Astrocyte of the cerebellum (primary cell): ENCODE measurements around the gene UBE2E3.

Experiments used
- DNase-seq: peaks from one replicate; pipeline ENCODE4 v3.0.0-alpha.2; 2011; ENCODE audit warnings: low read depth
- H3K4me3 ChIP-seq: 2 replicates; pipeline ENCODE4 v1.5.1; 2011; ENCODE audit warnings: mild to moderate bottlenecking, low read depth, low read length, moderate library complexity
- CTCF ChIP-seq: IDR thresholded peaks from 2 replicates; pipeline ENCODE4 v1.5.1; 2012; ENCODE audit warnings: low read length, low read depth, moderate library complexity, mild to moderate bottlenecking; ENCODE audit errors: missing control alignments
- in situ Hi-C: cut with HindIII; loops from 2 replicates; pipeline ENCODE4 v1.10.0; 2017; ENCODE audit warnings: low sequenced_read_pairs

Gene UBE2E3

GRCh38 chr2:181052523-181052891 lies 72.1 kb downstream of the UBE2E3 start:
- TF ChIP-seq CTCF: no peak

GRCh38 chr2:181054256-181054655 lies 73.9 kb downstream of the UBE2E3 start:
- TF ChIP-seq CTCF: no peak

More at GRCh38 chr2:181052523-181052891, 72.1 kb downstream of the UBE2E3 start:
- no peak for DNase-seq
- in situ Hi-C loops: no loop called here
- no peak overlapping the region for H3K4me3 ChIP-seq

GRCh38 chr2:181054843-181055242 lies 74.4 kb downstream of the UBE2E3 start:
- DNase-seq: no peak
- H3K4me3 ChIP-seq: no peak overlapping the region
- TF ChIP-seq CTCF: no peak
- in situ Hi-C loops: no loop called here

More at GRCh38 chr2:181054256-181054655, 73.9 kb downstream of the UBE2E3 start:
- in situ Hi-C loops: no loop called here
- no peak for DNase-seq
- no peak overlapping the region for H3K4me3 ChIP-seq

- no peak for DNase-seq
- peak; percentile 29 for TF ChIP-seq CTCF
- in situ Hi-C loops: no loop called here
- no peak overlapping the region for H3K4me3 ChIP-seq
These were observed 78.2 kb downstream of the UBE2E3 start for GRCh38 chr2:181058378-181059269.

GRCh38 chr2:181063696-181064095 lies 83.3 kb downstream of the UBE2E3 start:
- DNase-seq: no peak
- no peak overlapping the region for H3K4me3 ChIP-seq
- no peak for TF ChIP-seq CTCF
- in situ Hi-C loops: no loop called here

- no peak for DNase-seq
- no peak for TF ChIP-seq CTCF
- in situ Hi-C loops: no loop called here
- H3K4me3 ChIP-seq: no peak overlapping the region
These were observed 85.1 kb downstream of the UBE2E3 start for GRCh38 chr2:181065458-181065857.
